DOHH2 (cell line): Measurements from ENCODE around the gene MEF2A.

Source experiments
- CTCF ChIP-seq: fragments of 200-600 bp; sonication (generic); IDR thresholded peaks from one replicate; pipeline ENCODE4 v1.5.1; 2014; ENCODE audit warnings: antibody characterized with exemption, mild to moderate bottlenecking, low read depth, low read length; ENCODE audit not compliant: poor library complexity, severe bottlenecking
- EZH2phosphoT487 ChIP-seq: fragments of 200-600 bp; sonication (generic); IDR thresholded peaks from 2 replicates; pipeline ENCODE4 v1.6.1; 2017; ENCODE audit warnings: borderline replicate concordance, mild to moderate bottlenecking, antibody characterized with exemption, low read length, moderate library complexity, mixed read lengths

GRCh38 chr15:99542828-99543227 lies 23.0 kb upstream of the MEF2A start:
- TF ChIP-seq CTCF (no peak), EZH2phosphoT487 (no peak)
